ENCODE measurements around the gene PPP6R2.

DNA sequence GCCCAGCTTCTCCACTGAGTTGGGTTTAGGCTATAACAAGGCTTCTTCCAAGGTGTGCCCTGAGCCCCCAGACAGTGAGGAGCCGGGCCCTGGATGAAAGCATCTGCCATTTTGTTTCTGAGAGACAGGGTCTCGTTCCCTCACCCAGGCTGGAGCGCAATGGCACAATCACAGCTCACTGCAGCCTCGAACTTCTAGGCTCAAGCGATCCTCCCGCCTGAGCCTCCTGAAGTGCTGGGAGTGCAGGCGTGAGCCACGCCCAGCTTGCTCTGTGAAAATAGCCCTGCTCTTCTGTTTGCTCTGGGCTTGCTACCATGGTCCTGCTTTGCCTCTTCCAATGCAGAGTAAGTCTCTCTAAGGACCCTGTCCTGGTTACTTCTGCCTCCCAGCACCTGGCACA lies 23.0 kb upstream of the PPP6R2 start:
- TF ChIP-seq, protein P1, sequence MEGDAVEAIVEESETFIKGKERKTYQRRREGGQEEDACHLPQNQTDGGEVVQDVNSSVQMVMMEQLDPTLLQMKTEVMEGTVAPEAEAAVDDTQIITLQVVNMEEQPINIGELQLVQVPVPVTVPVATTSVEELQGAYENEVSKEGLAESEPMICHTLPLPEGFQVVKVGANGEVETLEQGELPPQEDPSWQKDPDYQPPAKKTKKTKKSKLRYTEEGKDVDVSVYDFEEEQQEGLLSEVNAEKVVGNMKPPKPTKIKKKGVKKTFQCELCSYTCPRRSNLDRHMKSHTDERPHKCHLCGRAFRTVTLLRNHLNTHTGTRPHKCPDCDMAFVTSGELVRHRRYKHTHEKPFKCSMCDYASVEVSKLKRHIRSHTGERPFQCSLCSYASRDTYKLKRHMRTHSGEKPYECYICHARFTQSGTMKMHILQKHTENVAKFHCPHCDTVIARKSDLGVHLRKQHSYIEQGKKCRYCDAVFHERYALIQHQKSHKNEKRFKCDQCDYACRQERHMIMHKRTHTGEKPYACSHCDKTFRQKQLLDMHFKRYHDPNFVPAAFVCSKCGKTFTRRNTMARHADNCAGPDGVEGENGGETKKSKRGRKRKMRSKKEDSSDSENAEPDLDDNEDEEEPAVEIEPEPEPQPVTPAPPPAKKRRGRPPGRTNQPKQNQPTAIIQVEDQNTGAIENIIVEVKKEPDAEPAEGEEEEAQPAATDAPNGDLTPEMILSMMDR (conservative IDR thresholded peaks at IDR 0.05; ENCODE audit: low read length): no peak
- TF ChIP-seq EZH2phosphoT487 (IDR thresholded peaks at IDR 0.05; ENCODE audit: borderline replicate concordance, low read depth, low read length): no peak
